Stimulated activated CD8-positive, alpha-beta memory T cell treated with anti-CD3 and anti-CD28 coated beads, Interleukin-4, amount 100 ng/mL, for 48 hours (primary cell): ENCODE measurements around the gene THRB.

Experiments
- DNase-seq: peaks from one replicate; pipeline ENCODE4 v3.0.0-alpha.2; 2020

The THRB gene

DNA sequence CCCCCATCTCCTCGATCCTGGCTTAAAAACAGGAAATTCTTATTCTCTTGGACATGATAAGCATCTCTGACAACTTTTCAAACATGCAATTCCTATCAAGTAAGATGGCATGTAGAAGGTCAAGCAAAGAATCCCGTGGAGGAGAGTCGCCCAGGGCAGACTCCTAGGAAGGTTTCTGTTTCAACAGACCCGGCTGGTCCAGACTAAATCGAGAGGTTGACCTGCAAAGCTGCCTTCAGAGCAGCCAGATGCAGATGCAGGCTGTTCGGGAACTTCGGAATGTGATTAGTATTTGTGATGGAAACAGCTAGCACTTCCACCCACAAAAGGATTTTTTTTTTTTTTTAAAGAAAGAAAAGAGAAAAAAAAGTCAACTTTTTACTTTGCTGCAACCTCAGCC is 332.8 kb downstream of the THRB start:
- no peak for DNase-seq

DNA sequence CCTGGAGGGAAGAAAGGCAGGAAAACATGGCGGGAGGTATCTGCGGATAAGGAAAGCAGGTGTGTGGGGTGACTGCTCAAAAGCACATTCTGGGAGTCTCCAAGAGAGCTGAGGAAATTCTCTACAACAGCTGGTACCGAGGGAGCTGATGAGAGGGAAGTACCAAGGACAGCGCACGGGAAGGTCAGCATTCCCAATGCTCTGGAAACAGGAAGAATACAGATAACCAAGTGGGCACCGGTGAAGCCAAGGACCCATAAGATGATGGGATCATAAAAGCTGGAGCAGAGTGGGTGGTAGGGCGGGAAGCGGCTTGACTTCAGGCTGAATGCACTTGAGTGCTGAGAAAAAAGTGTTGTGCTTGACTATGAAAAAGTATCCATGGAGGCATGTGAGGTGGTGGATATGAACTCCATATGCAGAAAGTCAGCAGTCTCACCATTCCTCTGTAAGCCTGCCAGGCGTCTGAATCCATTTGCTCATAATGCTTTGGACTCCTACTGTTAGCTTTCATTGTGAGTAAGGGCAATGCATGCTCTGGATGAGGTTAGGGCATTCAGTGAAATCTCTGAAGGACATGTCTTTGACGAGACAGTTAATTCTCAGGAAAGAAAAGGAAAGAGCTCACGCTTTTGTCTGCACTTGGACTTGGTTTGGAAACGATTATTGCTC is 334.1 kb downstream of the THRB start:
- no peak for DNase-seq

DNA sequence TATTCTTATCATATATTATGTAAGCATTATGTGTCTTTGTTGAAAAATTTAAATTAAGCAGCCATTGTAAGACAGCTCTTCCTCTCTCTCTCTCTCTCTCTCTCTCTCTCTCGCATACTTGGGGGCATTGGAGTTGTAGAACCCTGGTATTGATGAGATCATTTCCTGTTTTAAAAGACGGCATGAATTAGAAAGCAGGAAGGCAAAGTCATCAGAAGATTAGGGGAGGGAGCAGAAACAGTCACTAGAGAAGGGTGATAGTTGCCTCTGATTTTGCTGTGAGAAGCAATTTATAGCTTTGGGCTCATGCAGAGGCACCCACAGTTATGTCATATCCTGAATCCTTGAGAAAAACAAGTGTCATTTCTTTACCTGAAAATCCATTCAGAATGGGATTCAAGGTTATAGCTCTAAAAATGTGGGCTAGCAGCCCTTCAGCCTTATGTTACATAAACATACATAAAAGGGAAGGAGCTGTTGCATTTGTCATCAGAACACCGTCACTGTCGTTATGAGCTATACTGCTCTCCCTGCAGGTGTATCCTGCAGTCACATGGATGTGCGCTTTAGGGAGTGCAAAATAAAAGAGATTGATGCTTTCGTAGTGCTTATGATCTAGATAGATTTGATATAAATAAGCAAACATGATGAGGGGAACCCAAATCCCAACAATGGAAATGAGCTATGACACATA is 335.7 kb downstream of the THRB start:
- no peak for DNase-seq

DNA sequence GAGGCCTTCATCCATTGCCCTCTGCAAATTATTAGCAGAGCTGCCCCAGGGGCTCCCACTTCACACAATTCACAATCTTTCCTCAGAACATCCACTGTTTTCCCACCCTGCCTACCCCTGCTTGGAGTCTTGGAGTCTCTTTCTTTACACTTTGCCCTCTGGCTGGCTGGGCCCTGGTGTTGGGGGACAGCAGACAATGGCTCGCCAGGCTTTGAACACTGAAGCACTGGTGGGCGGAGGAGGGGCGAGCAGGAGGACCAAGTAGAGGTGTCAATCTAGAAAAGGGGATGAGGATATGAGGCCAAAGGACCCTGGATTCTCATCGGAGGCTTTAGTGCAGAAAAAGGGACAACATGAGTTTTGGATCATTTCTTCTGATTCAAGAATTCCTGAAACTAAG is 337.5 kb downstream of the THRB start:
- DNase-seq, result no peak

DNA sequence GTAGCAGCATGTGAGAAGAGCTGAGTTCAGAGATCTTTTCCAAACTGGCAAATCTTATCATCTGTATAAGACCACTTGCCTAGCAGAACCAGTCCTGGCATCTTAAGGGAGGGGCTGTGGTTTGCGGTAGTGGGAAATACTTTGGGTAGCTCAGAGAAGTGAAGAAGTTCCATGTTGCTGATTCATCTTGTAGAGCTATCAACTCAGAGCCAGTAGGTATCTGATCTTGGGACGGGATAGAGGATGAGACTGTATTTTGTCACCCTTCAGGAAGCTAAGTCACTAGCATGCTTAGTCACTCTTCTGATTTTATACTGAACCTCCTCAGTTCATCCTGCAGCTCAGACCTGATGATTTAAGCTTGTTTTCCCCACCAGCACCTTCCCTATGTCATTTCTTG is 338.2 kb downstream of the THRB start:
- DNase-seq, result peak; percentile 26

DNA sequence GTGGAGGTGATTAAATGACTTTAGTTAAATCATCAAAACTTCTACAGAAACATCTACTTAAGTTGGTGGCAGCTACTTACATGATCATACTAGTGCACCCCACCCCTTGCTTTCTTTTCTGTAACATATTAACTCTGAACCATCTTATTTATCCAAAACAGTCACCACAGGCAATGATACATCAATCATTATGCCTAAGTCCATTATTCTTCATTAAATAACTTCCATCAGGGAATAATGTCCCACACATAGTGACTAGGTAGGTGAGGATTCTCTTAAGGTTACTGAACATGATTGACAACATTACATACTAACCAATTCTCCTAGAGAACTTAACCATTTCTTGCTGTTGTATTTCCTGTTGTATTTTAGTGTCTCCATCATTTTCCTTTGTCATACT is 339.4 kb downstream of the THRB start:
- no peak for DNase-seq

DNA sequence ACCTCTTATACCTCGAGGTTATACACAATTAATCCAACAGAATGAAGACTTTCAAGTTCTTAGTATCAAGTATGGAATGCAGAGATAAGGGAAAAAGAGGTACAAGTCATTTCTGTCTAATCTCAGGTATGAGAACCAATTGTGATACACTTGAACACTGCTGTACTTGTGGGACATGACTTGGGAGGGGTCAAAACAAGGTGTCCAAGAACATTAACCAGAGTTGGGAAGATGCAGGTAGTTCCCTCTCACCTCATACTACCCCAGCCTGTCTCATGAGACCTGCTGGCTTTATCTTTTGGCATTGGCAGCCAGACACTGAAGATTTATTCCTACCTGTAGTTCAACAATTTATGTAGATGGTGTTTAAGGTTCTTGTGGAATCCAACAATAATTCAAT is 339.9 kb downstream of the THRB start:
- no peak for DNase-seq

DNA sequence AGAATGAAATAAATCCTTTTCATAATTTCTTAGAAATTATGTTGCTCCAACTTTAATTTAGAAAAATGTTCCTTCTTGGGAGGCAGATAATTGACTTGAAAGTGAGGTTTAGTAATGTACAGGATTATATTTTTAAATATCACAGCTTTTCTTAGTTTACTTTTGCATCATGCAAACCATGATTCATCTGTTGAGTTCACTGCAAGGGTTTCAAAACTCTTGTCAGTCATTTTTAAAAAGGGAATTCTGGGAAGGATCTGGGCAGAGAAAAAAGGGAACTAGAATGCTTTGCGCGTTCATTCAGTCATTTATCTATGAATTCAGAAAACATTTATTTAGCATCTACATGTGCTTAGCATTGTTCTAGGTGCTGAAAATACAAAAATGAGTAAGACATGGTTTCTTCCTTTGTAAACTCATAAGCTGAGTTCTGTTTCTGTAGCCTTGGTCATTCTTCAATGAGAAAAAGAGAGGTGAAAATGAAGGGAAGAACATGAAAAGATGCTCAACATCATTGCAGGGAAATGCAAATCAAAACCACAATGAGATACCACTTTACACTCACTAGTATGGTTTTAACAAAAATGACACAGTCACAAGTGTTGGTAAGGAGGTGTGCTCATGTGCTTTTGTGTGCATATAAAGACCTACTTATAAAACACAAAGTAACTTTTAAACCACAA is 340.5 kb downstream of the THRB start:
- no peak for DNase-seq

DNA sequence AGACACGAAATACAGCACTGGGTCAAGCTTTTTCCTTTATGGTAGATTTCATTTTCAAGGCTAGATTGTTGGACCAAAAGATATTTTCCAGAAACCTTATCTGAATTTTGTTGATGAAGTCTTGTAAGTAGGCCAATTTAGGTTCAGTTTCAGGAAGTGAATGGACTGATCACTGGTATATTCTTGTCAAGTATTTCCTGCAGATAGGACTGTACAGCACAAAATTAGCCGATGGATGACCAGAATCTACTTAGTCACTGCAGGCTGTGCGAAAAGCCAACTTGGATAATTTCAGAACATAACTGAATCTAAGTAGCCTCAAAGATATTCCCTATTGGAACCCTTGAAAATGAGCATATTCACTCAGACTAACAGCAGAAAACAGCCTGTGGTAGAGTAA is 343.1 kb downstream of the THRB start:
- DNase-seq, result no peak

DNA sequence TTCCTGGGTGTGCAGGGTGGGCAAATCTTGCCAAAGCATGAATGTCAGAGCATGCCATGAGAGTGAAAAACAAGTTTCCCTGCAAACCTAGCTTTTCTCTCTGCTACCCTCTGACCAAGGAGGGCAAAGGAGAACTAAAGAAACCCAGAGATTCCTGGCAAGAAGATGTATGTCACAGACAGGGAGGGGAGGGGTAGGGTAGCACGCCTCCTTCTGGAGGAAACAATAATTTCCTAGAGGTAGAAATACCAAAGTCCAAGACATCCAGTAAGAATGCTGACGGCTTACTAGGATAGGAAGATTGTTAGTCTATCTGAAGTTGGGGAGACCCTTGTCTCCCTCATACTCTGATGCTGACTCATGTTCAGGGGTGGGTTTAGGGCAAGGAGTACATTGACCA is 345.6 kb downstream of the THRB start:
- no peak for DNase-seq

DNA sequence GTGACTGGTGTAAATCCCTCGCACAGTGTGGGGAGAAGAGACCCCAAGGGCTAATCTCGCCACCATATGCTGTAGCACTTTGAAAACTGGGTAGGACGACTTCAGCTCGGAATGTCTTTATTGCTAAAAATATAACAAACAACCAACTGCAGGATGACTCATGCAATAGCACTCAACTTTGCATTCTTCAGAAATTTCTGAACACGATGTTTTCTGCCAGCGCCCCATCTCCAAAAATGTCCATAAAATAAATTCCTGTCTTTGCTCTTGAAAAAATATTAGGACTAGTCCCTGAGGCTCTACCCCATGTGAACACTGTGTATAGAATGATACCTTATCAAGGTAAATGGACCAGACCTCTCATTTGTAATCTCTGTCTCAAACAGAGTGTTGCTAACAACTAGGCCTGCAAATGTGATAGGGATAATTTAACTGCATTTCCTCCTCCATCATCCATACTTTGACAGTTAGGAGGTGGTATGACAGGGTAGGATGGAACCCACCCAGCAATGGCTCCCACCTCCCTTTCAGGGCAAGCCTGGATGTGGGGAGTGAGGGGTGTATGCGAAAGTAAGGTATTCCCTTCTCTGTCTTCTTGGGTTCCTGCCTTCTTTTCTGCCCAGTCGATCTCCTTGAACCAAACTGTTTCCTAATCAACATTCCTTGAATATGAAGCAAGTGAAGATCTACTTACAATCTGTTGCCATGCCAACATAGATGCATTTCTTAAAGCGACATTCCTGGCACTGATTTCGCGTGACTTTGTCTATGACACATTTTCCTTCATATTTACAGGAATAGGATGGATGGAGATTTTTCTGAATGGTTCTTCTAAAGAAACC is 348.4 kb downstream of the THRB start:
- DNase-seq, result no peak

DNA sequence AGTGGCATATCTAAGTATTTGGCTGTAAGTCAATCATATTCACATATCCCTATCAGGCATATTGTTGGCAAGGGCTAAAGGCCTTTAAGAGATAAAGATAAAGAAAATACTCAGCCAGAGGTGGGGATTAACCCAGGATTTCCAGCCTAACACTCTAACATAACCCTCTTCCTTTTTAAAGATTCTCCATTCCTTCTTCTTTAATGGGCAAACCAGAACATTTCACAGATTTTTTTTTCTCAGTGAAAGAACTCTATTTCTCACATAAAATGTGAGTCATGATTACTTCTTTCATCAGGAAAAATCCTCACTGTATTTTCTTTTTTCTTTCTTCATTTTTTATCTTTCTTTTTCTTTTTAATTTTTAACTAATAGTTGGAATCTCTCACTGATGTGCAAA is 349.2 kb downstream of the THRB start:
- DNase-seq, result no peak

DNA sequence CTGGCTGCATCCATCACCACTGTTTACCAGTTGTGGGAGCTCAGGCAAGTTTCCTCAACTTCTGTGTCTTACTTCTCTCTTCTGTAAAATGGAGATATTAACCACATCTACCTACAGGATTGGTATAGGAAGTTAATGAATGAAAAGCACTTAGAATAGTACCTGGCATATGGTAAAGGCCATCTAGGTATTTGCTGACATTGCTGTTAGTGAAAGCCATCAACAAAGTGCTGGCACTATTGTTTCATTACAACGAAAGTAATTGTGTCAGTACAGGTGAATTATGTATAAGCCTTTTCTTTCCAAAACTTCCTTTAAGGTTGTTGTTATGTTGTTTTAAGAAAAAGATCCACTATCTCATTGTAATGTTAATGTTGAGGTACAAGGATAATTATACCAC is 352.5 kb downstream of the THRB start:
- DNase-seq, result no peak

DNA sequence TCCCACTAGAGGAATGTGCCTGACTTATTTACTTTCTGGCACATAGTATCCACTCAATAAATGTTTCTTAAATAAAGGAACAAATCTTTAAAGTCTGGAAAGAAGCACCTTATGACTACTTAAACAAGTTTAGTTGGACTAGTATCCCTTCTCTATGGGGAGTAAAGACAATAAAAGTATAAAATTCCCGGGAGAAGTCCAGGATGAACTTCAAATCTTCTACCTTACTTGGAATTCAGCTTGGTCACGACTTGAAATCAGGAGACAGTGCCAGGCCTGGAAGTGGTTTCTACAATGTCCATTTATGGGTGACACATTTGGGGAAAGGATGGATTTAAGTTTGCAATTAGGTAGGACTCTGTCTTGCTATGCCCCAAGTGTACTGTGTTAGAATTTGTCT is 353.1 kb downstream of the THRB start:
- DNase-seq, result no peak

DNA sequence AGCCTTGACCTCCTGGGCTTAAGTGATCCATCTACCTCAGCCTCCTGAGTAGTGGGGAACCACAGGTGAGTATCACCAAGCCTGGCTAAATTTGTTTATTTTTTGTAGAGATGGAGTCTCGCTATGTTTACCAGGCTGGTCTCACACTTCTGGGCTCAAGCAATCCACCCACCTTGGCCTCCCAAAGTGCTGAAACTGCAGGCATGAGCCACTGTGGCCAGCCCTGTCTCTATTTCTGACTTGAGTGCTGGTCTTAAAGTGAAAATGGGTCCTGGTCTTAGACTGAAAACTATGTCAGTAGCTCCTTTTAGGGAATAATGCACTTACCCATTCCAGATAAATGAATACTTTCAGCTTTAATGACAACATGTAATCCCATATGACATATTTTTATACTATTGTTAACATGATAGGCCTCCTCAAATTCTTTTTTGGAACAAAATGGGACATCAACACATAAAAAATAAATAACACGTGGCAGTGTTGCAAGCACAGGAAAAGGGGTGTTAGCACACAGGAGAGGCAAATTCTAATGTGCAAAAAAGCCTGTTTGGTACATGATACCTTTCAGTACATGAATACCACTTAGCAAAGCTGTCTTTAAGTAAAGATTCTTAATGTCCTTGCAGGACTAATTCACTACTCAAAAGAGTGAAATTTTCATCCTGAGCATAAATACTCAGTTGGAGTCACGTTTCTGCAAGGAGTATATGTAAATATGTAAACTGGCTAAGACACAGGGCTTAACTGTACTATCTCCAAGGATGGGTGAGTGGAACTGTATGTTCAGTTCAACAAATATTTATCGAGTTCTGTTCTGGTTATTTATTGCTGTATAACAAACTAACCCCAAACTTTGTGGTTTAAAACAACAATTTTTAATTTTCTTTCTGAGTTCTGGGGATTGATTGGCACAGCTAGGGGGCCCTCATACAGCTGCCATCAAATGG is 354.9 kb downstream of the THRB start:
- no peak for DNase-seq

DNA sequence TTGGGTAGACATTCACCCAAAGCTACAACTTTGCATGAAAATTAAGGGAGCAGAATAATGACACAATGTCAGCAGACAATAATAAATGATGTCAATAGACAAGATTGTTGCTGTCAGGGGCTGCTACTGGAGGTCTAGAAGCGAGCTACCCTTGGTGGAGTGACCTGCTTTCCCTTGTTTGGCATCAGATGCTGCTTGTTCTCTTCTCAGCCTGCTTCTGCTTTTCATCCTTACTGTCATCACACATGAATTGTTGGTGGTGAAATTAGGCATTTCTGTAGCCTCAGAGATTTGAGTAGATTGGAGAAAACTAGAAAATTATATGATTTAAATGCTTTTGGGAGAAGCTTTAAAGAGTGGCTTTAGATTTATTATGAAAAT is 355.8 kb downstream of the THRB start:
- DNase-seq, result no peak

DNA sequence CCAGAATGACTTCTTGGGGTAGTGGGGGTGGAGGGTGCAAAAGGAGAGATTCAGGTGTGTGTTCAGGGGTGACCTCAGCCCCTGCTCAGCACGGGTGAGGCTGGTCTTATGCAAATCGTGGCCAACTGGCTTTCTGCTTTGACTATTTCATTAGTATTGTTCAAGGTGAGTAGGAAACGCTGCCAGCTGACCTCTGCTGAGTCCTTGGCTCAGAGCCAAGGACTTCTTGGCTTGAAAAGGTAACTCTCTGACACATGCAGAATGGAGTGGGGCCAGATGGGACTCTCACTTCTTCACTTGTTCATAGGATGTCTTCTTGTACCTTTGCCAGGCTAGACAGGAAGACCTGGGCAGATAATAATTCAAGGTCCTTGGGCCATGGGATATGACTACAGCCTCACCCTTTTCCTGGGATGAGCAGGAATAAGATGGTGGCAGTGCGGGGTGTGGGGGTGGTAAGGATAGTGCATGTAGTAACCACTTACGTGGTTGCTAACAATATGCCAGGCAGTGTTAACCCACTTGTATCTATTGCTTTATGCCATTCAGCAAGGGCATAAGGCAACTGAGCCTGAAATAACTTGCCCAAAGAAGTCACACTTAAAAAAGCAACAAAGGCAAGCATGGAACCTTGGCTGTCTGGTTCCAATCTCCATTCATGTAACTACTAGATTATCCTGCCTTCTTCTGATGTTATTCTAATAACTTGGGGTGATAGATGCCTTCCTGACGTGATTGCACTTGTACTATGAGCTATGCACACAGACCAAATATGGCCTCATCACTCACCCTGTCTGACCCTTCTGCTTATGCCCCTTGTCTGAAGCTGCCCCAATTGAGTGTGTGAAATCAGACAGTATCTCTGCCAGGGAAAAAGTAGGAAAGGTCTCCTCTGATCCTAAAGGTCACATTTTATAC is 356.4 kb downstream of the THRB start:
- DNase-seq, result no peak

DNA sequence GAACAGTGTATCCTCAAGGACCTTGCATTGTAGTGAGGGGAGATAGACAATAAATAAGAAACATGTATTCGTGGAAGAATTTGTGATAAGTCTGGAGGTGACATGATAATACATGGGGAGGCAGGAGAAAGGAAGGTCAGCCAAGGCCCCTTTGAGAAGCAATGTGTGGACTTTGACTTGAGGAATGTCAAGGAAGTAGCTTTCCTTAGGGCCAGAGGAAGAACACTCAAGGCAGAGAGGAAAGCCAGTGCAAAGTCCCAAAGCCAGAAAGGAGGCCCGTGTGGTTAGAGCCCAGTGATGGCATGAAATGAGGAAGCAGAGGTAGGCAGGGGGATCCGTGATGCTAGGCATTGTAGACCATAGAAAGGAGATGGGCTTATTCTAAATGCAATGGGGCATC is 357.3 kb downstream of the THRB start:
- DNase-seq, result no peak

DNA sequence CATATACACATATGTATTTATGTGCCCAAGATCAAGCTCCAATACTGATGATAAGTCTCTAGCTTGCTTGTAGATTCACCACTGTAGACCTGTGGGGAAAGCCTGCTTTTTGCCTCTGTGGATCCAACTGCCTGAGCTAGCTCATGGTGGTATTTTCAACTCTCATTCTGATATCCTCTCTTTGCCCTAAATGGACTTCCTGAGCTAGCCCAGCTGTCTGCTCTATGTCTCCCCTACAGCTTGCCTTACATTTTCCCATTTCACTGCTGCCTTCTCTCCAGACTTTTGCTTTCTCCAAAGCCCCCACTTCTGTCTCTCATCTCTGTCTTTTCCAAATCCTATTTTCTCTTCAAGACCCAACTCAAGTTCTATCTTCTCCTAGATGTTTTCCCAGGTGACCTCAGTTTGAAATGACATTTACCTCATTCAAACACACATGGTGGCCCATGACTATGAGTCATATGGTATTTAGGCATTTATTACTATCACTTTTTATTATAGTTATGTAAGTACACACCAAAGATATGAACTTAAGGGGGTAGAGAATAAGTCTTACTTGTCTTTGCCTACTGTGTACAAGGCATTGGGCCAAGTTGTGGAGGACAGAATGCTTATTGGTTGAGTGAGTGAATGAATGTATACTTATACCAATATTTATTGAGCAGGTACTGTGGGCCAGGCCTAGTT is 357.9 kb downstream of the THRB start:
- no peak for DNase-seq

DNA sequence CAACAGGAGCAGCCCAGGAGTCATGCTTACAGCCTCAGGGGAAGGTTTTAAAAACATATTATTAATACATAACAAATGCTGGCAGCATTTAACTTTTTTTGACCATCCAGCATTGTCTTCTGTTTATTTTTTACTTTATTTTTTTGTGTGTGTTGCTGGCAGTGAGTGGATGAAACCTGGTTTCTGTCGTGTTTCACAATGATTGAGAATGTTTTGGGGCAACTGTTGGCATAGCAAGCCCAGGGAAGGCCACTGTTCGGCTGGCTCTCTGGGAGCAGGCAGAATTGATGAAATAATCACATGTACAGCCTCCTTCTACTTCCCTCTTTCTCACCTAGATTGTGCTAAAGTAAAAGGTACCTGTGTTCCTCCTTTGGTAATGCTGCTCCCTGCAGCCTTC is 359.4 kb downstream of the THRB start:
- DNase-seq, result no peak

DNA sequence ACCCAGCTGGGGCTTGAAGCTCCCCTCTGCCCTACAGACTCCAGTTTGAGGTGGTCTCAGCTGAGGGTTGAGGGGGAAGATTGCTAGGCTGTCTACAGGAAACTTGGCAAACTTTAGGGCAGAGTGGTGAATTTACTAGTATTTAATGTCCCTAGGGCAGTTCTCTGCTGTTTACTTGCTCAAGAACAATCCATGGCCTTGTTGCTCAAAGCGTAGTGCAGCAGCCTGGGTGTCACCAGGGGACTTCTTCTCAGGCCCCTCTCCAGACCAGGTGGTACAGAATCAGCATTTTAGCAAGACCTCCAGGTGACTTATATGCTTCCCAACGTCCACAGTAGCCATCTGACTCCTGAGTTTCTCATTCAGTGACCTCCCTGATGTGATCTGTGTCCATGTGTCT is 360.7 kb downstream of the THRB start:
- DNase-seq, result no peak
